ENCODE data around the gene SPATA6L. TPM values are rescaled to one million over a fixed set of nuclear protein-coding genes. Genes with fewer than 3 reads are reported as not detected.

The SPATA6L gene
- total and polyA plus RNA-seq, 4 donors = 1.6 to 6.2 (median 2.2) TPM

GRCh38 chr9:4558371-4558998, 107.8 kb downstream of the SPATA6L start (continued):
- TF ChIP-seq CTCF (IDR thresholded peaks at IDR 0.05; ENCODE audit: low read depth, low read length, missing input control) (no peak), FOXA2 (IDR thresholded peaks at IDR 0.05) (no peak), TAF1 (conservative IDR thresholded peaks at IDR 0.05) (no peak)

GRCh38 chr9:4555236-4555635, 111.0 kb downstream of the SPATA6L start:
- WGBS = 56% methylated on average over 2 of the region's 2 CpGs
- Histone ChIP-seq H3K9ac (ENCODE audit: low read depth in 1 of 2, low read length in 2 of 2) (no peak overlapping the region), H3K4me1 (ENCODE audit: control insufficient read depth in 4 of 4, insufficient read depth in 4 of 4, low read length in 3 of 4) (peaks cover 3 to 20% (median 9%) of the 10 kb centered on the region in 4 donors), H3K27ac (ENCODE audit: low read depth in 1 of 2, low read length in 2 of 2) (no peak overlapping the region), H3K4me3 (ENCODE audit: low read depth in 1 of 3, low read length in 3 of 3) (no peak overlapping the region), H3K27me3 (ENCODE audit: control insufficient read depth in 4 of 4, insufficient read depth in 4 of 4, low read length in 3 of 4) (no peaks in the 10 kb centered on the region), H3K36me3 (ENCODE audit: control insufficient read depth in 4 of 4, insufficient read depth in 3 of 4, low read depth in 1 of 4, low read length in 3 of 4) (peaks cover 0 to 4% (median 0%) of the 10 kb centered on the region in 4 donors), H3K9me3 (ENCODE audit: control insufficient read depth in 4 of 4, low read length in 3 of 4) (no peaks in the 10 kb centered on the region)
- TF ChIP-seq RAD21 (IDR thresholded peaks at IDR 0.05) = no peak
- TF ChIP-seq, protein P1, sequence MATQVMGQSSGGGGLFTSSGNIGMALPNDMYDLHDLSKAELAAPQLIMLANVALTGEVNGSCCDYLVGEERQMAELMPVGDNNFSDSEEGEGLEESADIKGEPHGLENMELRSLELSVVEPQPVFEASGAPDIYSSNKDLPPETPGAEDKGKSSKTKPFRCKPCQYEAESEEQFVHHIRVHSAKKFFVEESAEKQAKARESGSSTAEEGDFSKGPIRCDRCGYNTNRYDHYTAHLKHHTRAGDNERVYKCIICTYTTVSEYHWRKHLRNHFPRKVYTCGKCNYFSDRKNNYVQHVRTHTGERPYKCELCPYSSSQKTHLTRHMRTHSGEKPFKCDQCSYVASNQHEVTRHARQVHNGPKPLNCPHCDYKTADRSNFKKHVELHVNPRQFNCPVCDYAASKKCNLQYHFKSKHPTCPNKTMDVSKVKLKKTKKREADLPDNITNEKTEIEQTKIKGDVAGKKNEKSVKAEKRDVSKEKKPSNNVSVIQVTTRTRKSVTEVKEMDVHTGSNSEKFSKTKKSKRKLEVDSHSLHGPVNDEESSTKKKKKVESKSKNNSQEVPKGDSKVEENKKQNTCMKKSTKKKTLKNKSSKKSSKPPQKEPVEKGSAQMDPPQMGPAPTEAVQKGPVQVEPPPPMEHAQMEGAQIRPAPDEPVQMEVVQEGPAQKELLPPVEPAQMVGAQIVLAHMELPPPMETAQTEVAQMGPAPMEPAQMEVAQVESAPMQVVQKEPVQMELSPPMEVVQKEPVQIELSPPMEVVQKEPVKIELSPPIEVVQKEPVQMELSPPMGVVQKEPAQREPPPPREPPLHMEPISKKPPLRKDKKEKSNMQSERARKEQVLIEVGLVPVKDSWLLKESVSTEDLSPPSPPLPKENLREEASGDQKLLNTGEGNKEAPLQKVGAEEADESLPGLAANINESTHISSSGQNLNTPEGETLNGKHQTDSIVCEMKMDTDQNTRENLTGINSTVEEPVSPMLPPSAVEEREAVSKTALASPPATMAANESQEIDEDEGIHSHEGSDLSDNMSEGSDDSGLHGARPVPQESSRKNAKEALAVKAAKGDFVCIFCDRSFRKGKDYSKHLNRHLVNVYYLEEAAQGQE (IDR thresholded peaks at IDR 0.05) = no peak
- no peak for DNase-seq (ENCODE audit: low spot score)

- WGBS = 68% methylated on average over 1 of the region's 1 CpG
- Histone ChIP-seq H3K36me3 (ENCODE audit: control insufficient read depth in 4 of 4, insufficient read depth in 3 of 4, low read depth in 1 of 4, low read length in 3 of 4) (peaks cover 0 to 4% (median 0%) of the 10 kb centered on the region in 4 donors), H3K4me3 (ENCODE audit: low read depth in 1 of 3, low read length in 3 of 3) (no peak overlapping the region), H3K9me3 (ENCODE audit: control insufficient read depth in 4 of 4, low read length in 3 of 4) (no peaks in the 10 kb centered on the region), H3K27me3 (ENCODE audit: control insufficient read depth in 4 of 4, insufficient read depth in 4 of 4, low read length in 3 of 4) (no peaks in the 10 kb centered on the region), H3K27ac (ENCODE audit: low read depth in 1 of 2, low read length in 2 of 2) (no peak overlapping the region), H3K9ac (ENCODE audit: low read depth in 1 of 2, low read length in 2 of 2) (no peak overlapping the region), H3K4me1 (ENCODE audit: control insufficient read depth in 4 of 4, insufficient read depth in 4 of 4, low read length in 3 of 4) (peaks cover 10 to 33% (median 21%) of the 10 kb centered on the region in 4 donors)
- DNase-seq (ENCODE audit: low spot score) = no peak
- TF ChIP-seq ATF3 (IDR thresholded peaks at IDR 0.05) = no peak
- TF ChIP-seq EGR1 (IDR thresholded peaks at IDR 0.05; ENCODE audit: low read depth in 2 of 2) = no peak
- TF ChIP-seq MAX (IDR thresholded peaks at IDR 0.05) = no peak
- no peak for TF ChIP-seq FOXA2 (IDR thresholded peaks at IDR 0.05)
- TF ChIP-seq RAD21 (IDR thresholded peaks at IDR 0.05) = no peak
- TF ChIP-seq JUND (IDR thresholded peaks at IDR 0.05) = no peak
- TF ChIP-seq RXRA (IDR thresholded peaks at IDR 0.05) = no peak
- TF ChIP-seq, protein P2, sequence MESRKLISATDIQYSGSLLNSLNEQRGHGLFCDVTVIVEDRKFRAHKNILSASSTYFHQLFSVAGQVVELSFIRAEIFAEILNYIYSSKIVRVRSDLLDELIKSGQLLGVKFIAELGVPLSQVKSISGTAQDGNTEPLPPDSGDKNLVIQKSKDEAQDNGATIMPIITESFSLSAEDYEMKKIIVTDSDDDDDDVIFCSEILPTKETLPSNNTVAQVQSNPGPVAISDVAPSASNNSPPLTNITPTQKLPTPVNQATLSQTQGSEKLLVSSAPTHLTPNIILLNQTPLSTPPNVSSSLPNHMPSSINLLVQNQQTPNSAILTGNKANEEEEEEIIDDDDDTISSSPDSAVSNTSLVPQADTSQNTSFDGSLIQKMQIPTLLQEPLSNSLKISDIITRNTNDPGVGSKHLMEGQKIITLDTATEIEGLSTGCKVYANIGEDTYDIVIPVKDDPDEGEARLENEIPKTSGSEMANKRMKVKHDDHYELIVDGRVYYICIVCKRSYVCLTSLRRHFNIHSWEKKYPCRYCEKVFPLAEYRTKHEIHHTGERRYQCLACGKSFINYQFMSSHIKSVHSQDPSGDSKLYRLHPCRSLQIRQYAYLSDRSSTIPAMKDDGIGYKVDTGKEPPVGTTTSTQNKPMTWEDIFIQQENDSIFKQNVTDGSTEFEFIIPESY (IDR thresholded peaks at IDR 0.05) = no peak
- no peak for TF ChIP-seq HNF4A (conservative IDR thresholded peaks at IDR 0.05)
- TF ChIP-seq CTCF (IDR thresholded peaks at IDR 0.05; ENCODE audit: low read depth, low read length, missing input control) = no peak
- TF ChIP-seq GABPA (IDR thresholded peaks at IDR 0.05 in 1 of 2, conservative IDR thresholded peaks at IDR 0.05 in 1 of 2) = no peak
- no peak for TF ChIP-seq SP1 (IDR thresholded peaks at IDR 0.05)
- TF ChIP-seq TAF1 (conservative IDR thresholded peaks at IDR 0.05) = no peak
- TF ChIP-seq, protein P1 (IDR thresholded peaks at IDR 0.05) = no peak
These were observed 112.3 kb downstream of the SPATA6L start for GRCh38 chr9:4553951-4554381.

Measured in liver (tissue), 9 donors.